Keratinocyte (primary cell): ENCODE measurements around the gene P3R3URF. TPM values are rescaled to one million over a fixed set of nuclear protein-coding genes. Genes with fewer than 3 reads are reported as not detected.
A peak's percentile ranks its signal among the peaks of the same experiment; 100 is the strongest.

Source experiments
- DNase-seq: peaks from one replicate; pipeline ENCODE4 v3.0.0-alpha.2; 2011; ENCODE audit warnings: low read depth, missing footprints, low spot score
- FAIRE-seq: peaks from 2 replicates; lab custom pipeline; 2011; peaks lifted over from hg19 to GRCh38; lab: Jason Lieb, UNC
- H2AFZ ChIP-seq: 2 replicates; pipeline ENCODE4 v1.6.0; 2012; ENCODE audit warnings: low read length, control low read depth, inconsistent platforms; ENCODE audit not compliant: control insufficient read depth
- H3K27ac ChIP-seq: 2 replicates; pipeline ENCODE4 v1.5.1; 2011; ENCODE audit warnings: low read length; ENCODE audit not compliant: control insufficient read depth, insufficient read depth
- H3K27me3 ChIP-seq: 3 replicates; pipeline ENCODE4 v1.6.0; 2011; ENCODE audit warnings: low read length; ENCODE audit not compliant: control insufficient read depth, insufficient read depth; ENCODE audit errors: extremely low read depth
- H3K36me3 ChIP-seq, 2 experiments: 2 replicates in 1 of 2; 3 replicates in 1 of 2; pipeline ENCODE4 v1.5.1; 2011; ENCODE audit warnings: low read length in 2 of 2, mild to moderate bottlenecking in 1 of 2; ENCODE audit not compliant: control insufficient read depth in 2 of 2, insufficient read depth in 2 of 2; ENCODE audit errors: extremely low read depth in 1 of 2
- H3K4me1 ChIP-seq: 3 replicates; pipeline ENCODE4 v1.5.1; 2011; ENCODE audit warnings: low read length; ENCODE audit not compliant: control insufficient read depth, insufficient read depth; ENCODE audit errors: extremely low read depth
- H3K4me2 ChIP-seq: 3 replicates; pipeline ENCODE4 v1.6.0; 2011; ENCODE audit warnings: low read depth, low read length; ENCODE audit not compliant: control insufficient read depth, insufficient read depth; ENCODE audit errors: extremely low read depth
- H3K4me3 ChIP-seq, 3 experiments: fragments of 200-600 bp in 1 of 3; sonication (generic) in 1 of 3; 2 replicates in 2 of 3; 3 replicates in 1 of 3; pipeline ENCODE4 v1.5.1; 2011 to 2016; ENCODE audit warnings: low read length in 3 of 3, mild to moderate bottlenecking in 3 of 3, control low read depth in 2 of 3, inconsistent platforms in 1 of 3, low read depth in 1 of 3, mixed read lengths in 1 of 3, mixed run types in 1 of 3, moderate library complexity in 1 of 3; ENCODE audit not compliant: control insufficient read depth in 2 of 3, insufficient read depth in 2 of 3; ENCODE audit errors: extremely low read depth in 1 of 3
- H3K79me2 ChIP-seq: 2 replicates; pipeline ENCODE4 v1.6.0; 2012; ENCODE audit warnings: low read length; ENCODE audit not compliant: control insufficient read depth, insufficient read depth
- H3K9ac ChIP-seq: 3 replicates; pipeline ENCODE4 v1.6.0; 2011; ENCODE audit warnings: low read length; ENCODE audit not compliant: control insufficient read depth, insufficient read depth; ENCODE audit errors: extremely low read depth
- H3K9me1 ChIP-seq: 3 replicates; pipeline ENCODE4 v1.6.0; 2011; ENCODE audit warnings: low read length; ENCODE audit not compliant: control insufficient read depth, insufficient read depth; ENCODE audit errors: extremely low read depth
- H3K9me3 ChIP-seq: 2 replicates; pipeline ENCODE4 v1.5.1; 2012; ENCODE audit warnings: low read depth, low read length; ENCODE audit not compliant: control insufficient read depth
- H4K20me1 ChIP-seq: 3 replicates; pipeline ENCODE4 v1.6.0; 2011; ENCODE audit warnings: low read length; ENCODE audit not compliant: control insufficient read depth, insufficient read depth; ENCODE audit errors: extremely low read depth
- CTCF ChIP-seq, 3 experiments: IDR thresholded peaks in 1 of 3; conservative IDR thresholded peaks in 1 of 3; optimal IDR thresholded peaks in 1 of 3; 2 replicates in 2 of 3; 3 replicates in 1 of 3; pipeline versions ENCODE3 to v1.5.1; 2011; ENCODE audit warnings: low read length in 3 of 3, mild to moderate bottlenecking in 3 of 3, moderate library complexity in 2 of 3, control low read depth in 1 of 3, inconsistent platforms in 1 of 3; ENCODE audit not compliant: insufficient read depth in 2 of 3; ENCODE audit errors: extremely low read depth in 1 of 3
- EZH2 ChIP-seq: IDR thresholded peaks from one replicate; pipeline ENCODE4 v1.6.1; 2012; ENCODE audit warnings: inconsistent platforms, mild to moderate bottlenecking, low read length, moderate library complexity
- dilution Hi-C: fragments of 300-500 bp; cut with MboI; formaldehyde crosslinking; loops from one replicate; pipeline ENCODE4 v1.7.0; 2020; ENCODE audit warnings: low sequenced_read_pairs; ENCODE audit not compliant: extremely low pct_ligation_motif_present
- polyA plus RNA-seq, 5 experiments: library from polyadenylated mRNA; depleted of rRNA in 3 of 5; stranded (reverse) in 3 of 5; stranded (forward) in 1 of 5; unstranded in 1 of 5; fragments of >200 nt; gene quantifications; 1 replicate in 1 of 5; 2 replicates in 3 of 5; 3 replicates in 1 of 5; pipeline versions ENCODE4 v1.2.1 to v1.2.3, GENCODE V29; 2011 to 2012; ENCODE audit warnings: missing spikeins in 2 of 5, low read depth in 1 of 5, low replicate concordance in 1 of 5

Gene P3R3URF
- polyA plus RNA-seq, 1 donor (not counting 4 experiments of a cell fraction or from before 2014, with no cell fraction given), result not detected

- FAIRE-seq (no peak), DNase-seq (no peak)
- peak within 1 kb of the TSS; percentile 93 for H3K9ac ChIP-seq
- H4K20me1 ChIP-seq, result no peaks in the 10 kb centered on the region
- H3K27me3 ChIP-seq, result no peaks in the 10 kb centered on the region
- dilution Hi-C loops, result loop anchor here (25.0 kb wide), 1 partner anchor 161 kb away; no protein-coding TSS in a partner anchor
- peaks cover 21% of the 10 kb centered on the region for H3K4me1 ChIP-seq
- no peaks in the 10 kb centered on the region for H3K9me3 ChIP-seq
- TF ChIP-seq CTCF (optimal IDR thresholded peaks at IDR 0.05 in 1 of 3, IDR thresholded peaks at IDR 0.05 in 1 of 3, conservative IDR thresholded peaks at IDR 0.05 in 1 of 3; ENCODE audit: extremely low read depth in 1 of 3, insufficient read depth in 2 of 3, low read length in 3 of 3) (peak; percentile 12 to 57 (median 17)), EZH2 (no peak)
- H3K36me3 ChIP-seq, result peaks cover 5 to 15% of the 10 kb centered on the region in 2 experiments
- H2AFZ ChIP-seq, result peak within 1 kb of the TSS; percentile 70
- peak within 1 kb of the TSS; percentile 77 to 90 (median 81) for H3K4me3 ChIP-seq
- H3K9me1 ChIP-seq, result no peaks in the 10 kb centered on the region
- peak within 1 kb of the TSS; percentile 85 for H3K27ac ChIP-seq
- H3K4me2 ChIP-seq, result peak within 1 kb of the TSS; percentile 89
- peaks cover 14% of the 10 kb centered on the region for H3K79me2 ChIP-seq
Observed at GRCh38 chr1:46197964-46198811, 21.9 kb upstream of the P3R3URF start, which contains the start of gene POMGNT1. Gene POMGNT1 (minus strand): TSS chr1:46198434. CDS start chr1:46197821, 613 bp downstream.

GRCh38 chr1:46197560-46197963 lies 21.3 kb upstream of the P3R3URF start:
- H4K20me1 ChIP-seq, result no peaks in the 10 kb centered on the region
- H3K9me3 ChIP-seq, result no peaks in the 10 kb centered on the region
- peaks cover 11% of the 10 kb centered on the region for H3K79me2 ChIP-seq
- FAIRE-seq (no peak), DNase-seq (no peak)
- H3K4me1 ChIP-seq, result peaks cover 17% of the 10 kb centered on the region
- peak overlapping the region; percentile 89 for H3K4me2 ChIP-seq
- dilution Hi-C loops, result loop anchor here (25.0 kb wide), 1 partner anchor 160 kb away; no protein-coding TSS in a partner anchor
- H3K27me3 ChIP-seq, result no peaks in the 10 kb centered on the region
- H3K4me3 ChIP-seq, result peak overlapping the region; percentile 77 to 90 (median 81)
- H2AFZ ChIP-seq, result no peak overlapping the region
- peaks cover 8 to 20% of the 10 kb centered on the region in 2 experiments for H3K36me3 ChIP-seq
- H3K9me1 ChIP-seq, result no peaks in the 10 kb centered on the region
- H3K9ac ChIP-seq, result peak overlapping the region; percentile 93
- TF ChIP-seq CTCF (optimal IDR thresholded peaks at IDR 0.05 in 1 of 3, IDR thresholded peaks at IDR 0.05 in 1 of 3, conservative IDR thresholded peaks at IDR 0.05 in 1 of 3; ENCODE audit: extremely low read depth in 1 of 3, insufficient read depth in 2 of 3, low read length in 3 of 3) (no peak), EZH2 (no peak)
- peak overlapping the region; percentile 85 for H3K27ac ChIP-seq
